HL-60/S4 treated with phorbol 12-myristate 13-acetate at 8.2 ng/mL for 4 days and 3 days (cell line): ENCODE data around the gene PPP2R3B.

Experiments used
- in situ Hi-C: fragments of 300-500 bp; cut with MboI; formaldehyde crosslinking; loops from 2 replicates; pipeline ENCODE4 v1.15.0; 2022; ENCODE audit warnings: low sequenced_read_pairs

The PPP2R3B gene

GRCh38 chrX:370963-371745 is 15.6 kb downstream of the PPP2R3B start:
- in situ Hi-C loops = no loop called here

DNA sequence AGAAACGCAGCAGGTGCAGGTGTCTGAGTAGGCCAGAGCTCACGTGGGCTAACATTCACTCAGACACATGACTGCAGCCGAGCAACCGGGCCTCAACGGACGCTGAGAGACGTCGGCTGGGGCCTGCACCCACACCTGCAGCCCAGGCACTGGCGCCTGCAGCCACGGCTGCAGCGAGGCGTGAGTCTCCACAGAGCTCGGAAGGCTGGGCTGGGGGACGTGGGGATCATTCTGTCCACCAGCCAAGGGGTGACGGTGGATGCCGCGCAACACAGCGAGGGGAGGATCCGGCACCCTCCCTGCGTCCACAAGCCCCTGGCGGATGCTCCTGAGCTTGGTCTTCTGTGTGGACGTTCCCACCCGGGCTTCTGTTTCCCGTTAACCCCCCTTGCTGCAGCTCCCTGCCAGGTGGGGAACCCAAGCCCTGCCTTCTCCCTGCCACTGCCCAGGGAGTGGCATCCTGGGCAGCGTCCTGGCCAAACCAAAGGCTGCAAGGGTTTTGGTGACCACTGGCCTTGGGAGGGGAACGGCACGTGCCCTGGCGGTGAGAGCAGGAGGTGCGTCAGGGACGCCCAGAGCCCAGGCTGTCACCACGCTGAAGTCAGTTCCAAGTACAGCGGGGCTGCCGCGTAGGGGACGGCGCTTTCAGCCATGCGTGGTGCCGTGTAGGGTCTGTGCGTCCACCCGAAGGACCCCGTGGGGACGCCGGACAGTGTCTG is 16.3 kb downstream of the PPP2R3B start:
- in situ Hi-C loops = no loop called here

GRCh38 chrX:369563-370101 is 17.1 kb downstream of the PPP2R3B start:
- in situ Hi-C loops = no loop called here

DNA sequence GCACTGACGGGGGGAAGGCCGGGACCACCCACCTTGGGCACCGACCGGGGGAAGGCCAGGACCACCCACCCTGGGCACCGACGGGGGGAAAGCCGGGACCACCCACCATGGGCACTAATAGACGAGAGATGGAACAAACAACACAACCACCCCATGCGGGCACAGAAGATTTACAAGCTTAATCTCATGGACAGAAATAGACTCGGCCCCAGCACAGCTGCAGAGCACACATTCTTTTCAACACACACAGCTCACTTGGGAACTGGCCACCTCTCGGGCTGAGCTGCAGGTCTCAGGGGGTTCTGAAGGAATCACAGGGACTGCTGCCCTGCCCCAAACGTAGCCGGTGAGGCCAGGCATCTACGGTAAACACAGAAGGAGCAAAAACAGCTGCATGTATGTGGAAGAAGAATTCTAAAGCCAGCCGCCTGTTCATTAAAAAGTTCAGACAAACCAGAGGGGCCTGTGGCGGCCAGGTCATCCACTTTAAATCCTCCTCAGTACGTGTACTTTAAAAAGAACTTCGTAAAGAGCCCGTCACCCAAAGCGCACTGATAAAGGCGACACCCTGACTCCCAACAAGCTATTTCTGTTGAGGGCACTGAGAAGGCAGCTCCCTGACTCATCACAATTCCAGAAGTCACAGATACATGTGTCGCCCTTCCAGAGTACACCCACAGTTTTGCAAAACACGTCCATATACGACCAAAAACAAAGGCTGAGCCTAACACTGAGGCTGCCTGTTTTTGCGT is 17.7 kb downstream of the PPP2R3B start:
- in situ Hi-C loops = no loop called here

GRCh38 chrX:367866-368265 is 18.8 kb downstream of the PPP2R3B start:
- in situ Hi-C loops = no loop called here

DNA sequence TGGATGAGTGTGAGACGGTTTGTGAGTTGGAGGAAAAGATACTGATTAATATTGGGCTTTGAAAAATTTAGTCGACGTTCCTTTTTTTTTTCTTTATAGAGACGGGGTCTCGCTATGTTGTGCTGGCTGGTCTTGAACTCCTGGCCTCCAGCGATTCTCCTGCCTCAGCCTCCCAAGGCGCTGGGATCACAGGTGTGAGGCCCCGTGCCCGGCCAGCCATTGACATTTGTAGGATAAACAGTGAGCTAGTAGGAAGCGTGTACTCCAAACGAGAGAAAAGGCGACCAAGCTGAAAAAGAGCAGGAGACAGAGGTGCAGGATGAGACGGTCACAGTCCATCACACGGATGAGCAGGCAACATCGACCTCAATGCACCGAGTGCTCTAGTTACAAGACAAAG is 19.4 kb downstream of the PPP2R3B start:
- in situ Hi-C loops = no loop called here

- in situ Hi-C loops = no loop called here
Observed at GRCh38 chrX:363621-364375, 22.9 kb downstream of the PPP2R3B start.

DNA sequence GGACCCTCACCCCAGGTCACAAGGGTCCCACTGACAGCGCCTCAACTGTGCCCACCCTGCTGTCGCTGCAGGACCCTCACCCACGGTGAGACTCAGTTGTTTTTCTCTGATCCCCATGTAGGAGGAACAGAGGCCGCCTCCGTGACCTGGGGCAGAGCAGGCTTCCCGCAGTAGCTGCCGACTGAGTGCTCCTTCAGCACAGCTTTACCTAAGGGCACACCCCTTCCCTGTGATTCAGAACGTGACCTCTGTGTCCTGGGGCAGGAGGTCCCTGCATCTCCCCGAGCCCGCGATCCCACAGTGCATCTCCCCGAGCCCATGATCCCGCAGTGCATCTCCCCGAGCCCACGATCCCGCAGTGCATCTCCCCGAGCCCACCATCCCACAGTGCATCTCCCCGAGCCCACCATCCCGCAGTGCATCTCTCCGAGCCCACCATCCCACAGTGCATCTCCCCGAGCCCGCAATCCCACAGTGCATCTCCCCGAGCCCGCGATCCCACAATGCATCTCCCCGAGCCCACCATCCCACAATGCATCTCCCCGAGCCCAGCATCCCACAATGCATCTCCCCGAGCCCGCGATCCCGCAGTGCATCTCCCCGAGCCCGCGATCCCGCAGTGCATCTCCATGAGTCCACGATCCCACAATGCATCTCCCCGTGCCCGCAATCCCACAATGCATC is 23.6 kb downstream of the PPP2R3B start:
- in situ Hi-C loops = no loop called here

DNA sequence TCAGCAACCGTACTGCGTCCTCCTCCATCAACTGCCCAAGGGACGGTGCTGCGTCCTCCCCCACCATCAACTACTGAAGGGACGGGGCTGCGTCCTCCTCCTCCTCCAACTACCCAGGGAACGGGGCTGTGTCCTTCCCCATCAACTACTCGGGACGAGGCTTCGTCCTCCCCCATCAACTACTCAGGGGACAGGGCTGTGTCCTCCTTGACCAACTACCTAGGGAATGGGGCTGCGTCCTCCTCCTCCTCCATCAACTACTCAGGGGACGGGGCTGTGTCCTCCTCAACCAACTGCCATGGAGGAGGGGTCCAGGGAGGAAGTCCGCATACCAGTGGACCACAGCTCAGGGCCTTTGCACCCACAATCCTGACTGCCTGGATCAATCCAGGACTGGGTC is 24.4 kb downstream of the PPP2R3B start:
- in situ Hi-C loops = no loop called here

DNA sequence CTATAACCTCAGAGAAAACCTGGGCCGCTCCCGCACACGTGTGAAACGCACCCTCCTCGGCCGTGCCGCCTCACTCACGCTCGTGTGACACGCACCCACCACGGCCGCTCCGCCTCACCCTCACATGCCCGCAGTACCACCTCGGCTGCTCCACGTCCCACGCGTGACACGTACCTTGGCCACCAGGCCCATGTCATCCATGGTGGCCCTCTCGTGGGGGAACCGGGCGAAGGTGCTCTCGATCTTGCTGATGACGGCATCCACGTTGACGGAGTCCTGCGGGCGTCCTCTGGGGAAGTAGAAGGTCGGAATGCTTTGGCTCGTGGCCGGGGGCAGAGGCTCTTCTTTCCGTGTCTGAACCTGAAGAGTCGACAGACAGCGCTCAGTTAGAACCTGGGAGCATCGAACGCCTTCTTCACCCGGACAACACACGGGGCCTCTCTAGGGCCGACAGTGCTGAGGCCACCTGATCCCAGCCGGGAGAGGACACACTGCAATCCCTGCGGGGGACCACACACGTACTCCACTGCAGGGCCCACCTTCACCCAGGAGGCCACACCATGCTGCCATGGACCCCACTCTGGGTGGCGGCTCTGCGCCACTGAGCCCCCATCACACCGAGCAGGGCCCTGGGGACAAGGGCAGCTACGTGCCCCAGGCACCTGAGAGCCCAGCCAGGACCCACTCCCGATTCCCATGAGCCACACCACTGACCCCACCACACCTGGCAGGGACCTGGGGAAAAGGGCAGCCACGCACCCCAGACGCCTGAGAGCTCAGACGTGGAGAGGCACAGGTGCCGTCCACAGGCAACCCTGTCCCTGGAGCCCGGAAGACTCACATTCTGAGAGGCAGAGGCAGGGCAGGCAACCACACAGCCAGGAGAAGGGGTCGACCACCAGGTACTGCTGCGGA is 25.2 kb downstream of the PPP2R3B start:
- in situ Hi-C loops = no loop called here

GRCh38 chrX:360496-361150 is 26.1 kb downstream of the PPP2R3B start:
- in situ Hi-C loops = no loop called here

DNA sequence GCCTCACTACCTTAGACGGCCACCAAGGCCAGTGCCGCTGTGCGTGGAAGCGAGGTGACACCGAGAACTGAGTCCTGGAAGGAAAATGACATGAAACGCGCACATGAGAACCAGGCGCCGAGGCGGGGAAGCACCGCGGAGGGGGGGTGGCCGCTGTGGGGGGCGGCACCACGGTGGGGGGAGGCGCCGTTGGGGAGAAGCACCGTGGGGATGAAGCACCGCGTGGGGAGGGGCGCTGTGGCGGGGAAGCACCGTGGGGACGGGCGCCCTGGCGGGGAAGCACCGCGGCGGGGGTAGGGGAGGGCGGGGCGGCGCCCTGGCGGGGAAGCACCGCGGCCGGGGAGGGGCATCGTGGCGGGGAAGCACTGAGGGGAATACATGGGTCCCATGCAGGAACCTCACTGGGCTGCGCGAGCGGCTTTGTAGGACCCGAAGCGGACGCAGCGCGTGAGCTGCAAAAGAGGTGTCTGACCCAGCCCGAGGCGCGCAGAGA is 28.0 kb downstream of the PPP2R3B start:
- in situ Hi-C loops = no loop called here

GRCh38 chrX:357693-358471 is 28.8 kb downstream of the PPP2R3B start:
- in situ Hi-C loops = no loop called here

DNA sequence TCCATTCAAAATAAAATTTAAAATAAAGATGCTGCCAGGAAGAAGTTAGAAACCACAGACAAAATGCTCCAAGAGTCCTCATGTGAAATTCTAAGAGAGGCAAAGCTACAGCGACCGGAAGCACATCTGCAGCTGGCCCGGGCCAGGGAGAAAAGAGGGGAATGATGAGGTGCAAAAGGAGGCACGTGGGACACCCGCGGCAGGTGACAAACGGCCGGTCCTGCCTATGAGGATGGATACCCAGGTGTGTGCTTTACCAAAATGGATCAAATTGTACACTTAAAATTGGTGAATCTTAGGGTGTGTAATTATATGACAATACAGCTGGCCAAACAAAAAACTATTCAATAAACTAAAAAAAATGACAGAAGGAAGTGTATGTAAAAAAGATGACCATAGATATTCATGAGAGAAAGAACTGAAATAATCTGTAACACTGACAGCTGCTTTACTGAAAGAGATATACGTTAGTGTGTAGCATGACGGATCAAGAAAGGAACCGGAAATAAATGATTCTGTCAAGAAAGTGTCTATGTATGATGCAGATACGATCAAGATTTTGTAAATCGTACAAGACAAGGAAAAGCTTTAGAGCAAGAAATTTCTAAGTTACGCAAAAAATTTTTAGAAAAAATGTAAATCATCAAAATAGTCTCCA is 29.5 kb downstream of the PPP2R3B start:
- in situ Hi-C loops = no loop called here

GRCh38 chrX:356385-357034 is 30.2 kb downstream of the PPP2R3B start:
- in situ Hi-C loops = no loop called here

GRCh38 chrX:355329-356050 is 31.2 kb downstream of the PPP2R3B start:
- in situ Hi-C loops = no loop called here
